Activated gamma-delta T cell treated with anti-CD3 and anti-CD28 coated beads, Interleukin-2, amount 50 U/mL, for 16 hours (primary cell): ENCODE measurements around the gene PVRIG.
"Not testable (repeated sequence)": the region's sequence is repeated elsewhere in the genome, so short reads cannot be mapped to it uniquely, and the experiment has no call there.

Experiments used
- DNase-seq: peaks from one replicate; pipeline ENCODE4 v3.0.0-alpha.2; 2020; ENCODE audit warnings: low read depth

PVRIG gene

GRCh38 chr7:100239975-100240374 is 20.2 kb downstream of the PVRIG start:
- DNase-seq = not testable (repeated sequence)

- DNase-seq = peak; percentile 46
Observed at GRCh38 chr7:100243385-100243784, 23.6 kb downstream of the PVRIG start.

- DNase-seq = not testable (repeated sequence)
Observed at GRCh38 chr7:100244988-100245605, 25.3 kb downstream of the PVRIG start.

GRCh38 chr7:100246121-100246864 is 26.5 kb downstream of the PVRIG start:
- not testable (repeated sequence) for DNase-seq

DNA sequence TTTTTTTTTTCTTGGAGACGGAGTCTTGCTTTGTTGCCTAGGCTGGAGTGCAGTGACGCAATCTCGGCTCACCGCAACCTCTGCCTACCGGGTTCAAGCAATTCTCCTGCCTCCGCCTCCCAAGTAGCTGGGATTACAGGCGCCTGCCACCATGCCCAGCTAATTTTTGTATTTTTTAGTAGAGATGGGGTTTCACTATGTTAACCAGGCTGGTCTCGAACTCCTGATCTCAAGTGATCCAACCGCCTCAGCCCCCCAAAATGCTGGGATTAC is 27.1 kb downstream of the PVRIG start:
- not testable (repeated sequence) for DNase-seq

- DNase-seq = no peak
Observed at GRCh38 chr7:100247152-100247757, 27.5 kb downstream of the PVRIG start.

DNA sequence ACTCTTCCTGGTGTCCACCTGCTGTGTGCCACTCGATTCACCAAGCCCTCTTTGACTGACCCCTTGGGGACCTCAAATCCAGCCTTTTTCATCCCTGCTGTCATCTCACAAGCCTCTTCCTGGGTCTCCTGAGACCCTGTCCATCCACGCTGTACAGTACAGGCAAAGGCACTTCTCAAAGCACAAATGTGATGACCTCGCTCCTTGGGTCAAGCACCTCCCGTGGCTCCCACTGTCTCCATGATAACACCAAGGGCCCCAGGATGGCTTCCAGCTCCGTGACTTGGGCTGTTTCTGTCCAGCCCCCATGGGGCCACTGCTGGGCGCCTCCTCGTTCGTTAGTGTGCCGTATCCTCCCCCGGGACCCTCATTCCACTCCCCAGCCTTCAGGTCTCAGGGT is 28.7 kb downstream of the PVRIG start:
- no peak for DNase-seq

- DNase-seq = no peak
Observed at GRCh38 chr7:100257017-100257416, 37.3 kb downstream of the PVRIG start.

DNA sequence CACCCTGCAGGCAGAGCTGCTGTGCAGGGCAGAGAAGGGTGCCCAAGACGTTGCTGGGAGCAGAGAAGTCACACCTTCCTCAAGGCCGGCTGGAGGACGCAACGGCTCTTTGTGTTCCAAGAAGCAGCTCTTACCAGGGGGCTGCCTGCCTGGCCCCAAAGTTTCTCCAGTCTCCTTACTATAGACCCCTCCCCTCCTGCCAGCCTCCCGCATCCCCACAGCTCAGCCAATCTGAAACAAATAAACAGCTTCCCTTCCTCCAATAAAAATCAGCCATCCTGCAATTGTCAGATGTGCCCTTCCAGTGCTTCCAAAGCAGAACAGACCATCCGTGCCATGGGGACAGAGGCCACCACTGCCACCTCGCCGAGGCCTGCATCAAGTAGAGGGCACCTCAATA is 40.2 kb downstream of the PVRIG start:
- not testable (repeated sequence) for DNase-seq

DNA sequence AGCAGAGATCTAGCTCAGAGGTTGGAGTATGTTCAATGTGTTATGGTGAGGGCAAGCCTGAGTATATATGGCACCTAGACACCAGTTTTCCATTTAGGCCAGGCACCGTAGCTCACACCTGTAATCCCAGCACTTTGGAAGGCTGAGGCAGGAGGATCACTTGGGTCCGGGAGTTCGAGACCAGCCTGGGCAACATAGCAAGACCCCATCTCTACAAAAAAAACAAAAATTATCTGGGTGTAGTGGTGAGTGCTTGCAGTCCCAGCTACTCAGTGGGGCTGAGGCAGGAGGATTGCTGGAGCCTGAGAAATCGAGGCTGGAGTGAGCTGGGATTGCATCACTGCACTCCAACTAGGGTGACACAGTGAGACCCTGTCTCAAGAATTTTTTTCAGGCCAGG is 43.1 kb downstream of the PVRIG start:
- not testable (repeated sequence) for DNase-seq

DNA sequence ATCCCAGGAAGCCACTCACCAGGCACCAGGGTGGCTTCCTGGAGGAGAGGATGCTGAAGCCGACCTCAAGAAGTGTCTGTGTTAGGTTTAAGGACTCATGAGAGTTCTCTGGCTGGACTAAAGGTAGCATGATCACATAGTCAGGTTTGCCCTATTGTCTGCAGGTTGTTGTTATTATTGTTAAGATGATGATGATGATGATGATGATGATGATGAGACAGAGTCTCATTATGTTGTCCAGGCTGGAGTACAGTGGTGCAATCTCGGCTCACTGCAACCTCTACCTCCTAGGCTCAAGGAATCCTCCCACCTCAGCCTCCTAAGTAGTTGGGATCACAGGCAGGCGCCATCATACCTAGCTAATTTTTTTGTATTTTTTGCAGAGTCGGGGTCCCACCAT is 44.5 kb downstream of the PVRIG start:
- DNase-seq = not testable (repeated sequence)

- DNase-seq = not testable (repeated sequence)
Observed at GRCh38 chr7:100264669-100265165, 45.0 kb downstream of the PVRIG start.

DNA sequence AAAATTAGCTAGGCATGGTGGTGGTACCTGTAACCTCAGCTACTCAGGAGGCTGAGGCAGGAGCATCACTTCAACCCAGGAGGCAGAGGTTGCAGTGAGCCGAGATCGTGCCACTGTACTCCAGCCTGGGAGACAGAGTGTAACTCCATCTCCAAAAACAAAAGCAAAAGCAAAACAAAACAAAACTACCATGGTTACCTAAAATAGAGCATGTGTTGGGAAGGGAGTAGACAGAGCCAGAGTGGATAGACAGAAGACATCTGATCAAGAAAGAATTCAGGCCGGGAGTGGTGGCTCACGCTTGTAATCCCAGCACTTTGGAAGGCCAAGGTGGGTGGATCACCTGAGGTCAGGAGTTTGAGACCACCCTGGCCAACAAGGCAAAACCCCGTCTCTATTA is 46.1 kb downstream of the PVRIG start:
- DNase-seq = not testable (repeated sequence)

- no peak for DNase-seq
Observed at GRCh38 chr7:100266576-100267354, 47.0 kb downstream of the PVRIG start.

GRCh38 chr7:100267648-100268047 is 47.9 kb downstream of the PVRIG start:
- no peak for DNase-seq

GRCh38 chr7:100268882-100269281 is 49.1 kb downstream of the PVRIG start:
- not testable (repeated sequence) for DNase-seq

- not testable (repeated sequence) for DNase-seq
Observed at GRCh38 chr7:100269306-100270045, 49.7 kb downstream of the PVRIG start.

DNA sequence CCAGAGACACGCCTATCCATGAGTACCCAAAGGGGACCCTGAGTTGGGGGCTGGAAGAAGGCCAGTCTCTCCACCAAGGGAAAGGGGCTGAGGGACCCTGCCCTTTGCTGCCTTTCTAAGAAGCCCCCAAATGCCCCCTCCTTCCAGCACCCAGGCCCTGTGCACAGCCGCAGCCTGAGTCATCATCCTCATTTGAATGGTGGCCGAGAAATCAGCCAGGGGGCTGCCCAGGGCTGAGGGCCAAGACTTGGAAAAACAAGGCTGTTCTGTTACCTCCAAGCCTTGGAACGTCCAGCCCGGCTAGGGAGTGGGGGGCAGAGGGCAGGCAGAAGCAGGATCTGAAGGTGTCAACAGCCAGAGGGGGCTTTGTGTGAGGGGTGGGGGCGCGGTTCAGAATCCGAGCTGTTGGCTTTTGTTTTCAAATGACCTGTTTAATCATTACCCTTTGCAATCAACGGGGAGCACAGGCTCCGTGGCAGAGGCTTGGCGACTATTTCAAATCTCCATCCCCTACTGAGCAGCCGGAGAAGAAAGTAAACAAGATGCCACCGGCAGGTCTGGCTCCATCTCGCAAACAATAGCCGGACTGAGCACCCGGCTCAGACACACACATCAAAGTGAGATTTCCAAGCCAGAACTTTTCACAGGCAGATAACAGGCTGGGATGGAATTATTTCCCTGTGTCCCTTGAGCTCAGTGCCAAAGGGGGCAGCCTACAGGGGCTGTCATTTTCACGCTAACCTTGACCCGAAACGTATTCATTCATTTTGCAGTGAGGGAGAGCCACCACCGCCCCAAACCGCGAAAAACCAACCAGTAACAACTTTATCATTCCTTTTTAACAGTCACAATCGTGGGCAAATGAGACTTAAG is 50.5 kb downstream of the PVRIG start:
- DNase-seq = not testable (repeated sequence)
